Liver (tissue), 9 donors: ENCODE data around the gene ACIN1. TPM values are rescaled to one million over a fixed set of nuclear protein-coding genes. Genes with fewer than 3 reads are reported as not detected.

Experiments used
- DNase-seq: peaks from one replicate; pipeline ENCODE4 v3.0.0-alpha.2; 2017; ENCODE audit warnings: low spot score
- H3K27ac ChIP-seq, 2 donors: one replicate each; pipeline ENCODE4 v1.7.0; 2013; ENCODE audit warnings: inconsistent platforms in 2 of 2, low read length in 2 of 2, control low read depth in 1 of 2, low read depth in 1 of 2, mild to moderate bottlenecking in 1 of 2
- H3K27me3 ChIP-seq, 4 donors: one replicate each; pipeline versions ENCODE4 v1.6.1 to v1.7.0; 2013; ENCODE audit warnings: low read length in 3 of 4, inconsistent platforms in 1 of 4, mild to moderate bottlenecking in 1 of 4, moderate library complexity in 1 of 4; ENCODE audit not compliant: control insufficient read depth in 4 of 4, insufficient read depth in 4 of 4
- H3K36me3 ChIP-seq, 4 donors: one replicate each; pipeline versions ENCODE4 v1.6.1 to v1.7.0; 2013; ENCODE audit warnings: low read length in 3 of 4, mild to moderate bottlenecking in 3 of 4, low read depth in 1 of 4, moderate library complexity in 1 of 4; ENCODE audit not compliant: control insufficient read depth in 4 of 4, insufficient read depth in 3 of 4
- H3K4me1 ChIP-seq, 4 donors: one replicate each; pipeline versions ENCODE4 v1.6.1 to v1.7.0; 2013; ENCODE audit warnings: low read length in 3 of 4, mild to moderate bottlenecking in 3 of 4, moderate library complexity in 1 of 4; ENCODE audit not compliant: control insufficient read depth in 4 of 4, insufficient read depth in 4 of 4
- H3K4me3 ChIP-seq, 3 donors: one replicate each; pipeline versions ENCODE4 v1.6.1 to v1.7.0; 2013; ENCODE audit warnings: low read length in 3 of 3, control low read depth in 1 of 3, low read depth in 1 of 3, mild to moderate bottlenecking in 1 of 3
- H3K9ac ChIP-seq, 2 donors: one replicate each; pipeline ENCODE4 v1.7.0; 2013; ENCODE audit warnings: low read length in 2 of 2, mild to moderate bottlenecking in 2 of 2, moderate library complexity in 2 of 2, control low read depth in 1 of 2, low read depth in 1 of 2
- H3K9me3 ChIP-seq, 4 donors: one replicate each; pipeline versions ENCODE4 v1.6.1 to v1.7.0; 2013; ENCODE audit warnings: low read length in 3 of 4; ENCODE audit not compliant: control insufficient read depth in 4 of 4
- EGR1 ChIP-seq, 2 donors: IDR thresholded peaks; 2 replicates each; pipeline ENCODE4 v1.6.1; 2016 to 2018; ENCODE audit warnings: antibody characterized with exemption in 2 of 2, low read depth in 2 of 2
- FOXA1 ChIP-seq: IDR thresholded peaks from 2 replicates; pipeline ENCODE4 v1.6.1; 2016; ENCODE audit warnings: antibody characterized with exemption
- FOXA2 ChIP-seq: IDR thresholded peaks from 2 replicates; pipeline ENCODE4 v1.6.1; 2016; ENCODE audit warnings: antibody characterized with exemption
- HNF4A ChIP-seq, 2 donors: conservative IDR thresholded peaks; 2 replicates each; pipeline ENCODE4 v1.6.1; 2016; ENCODE audit warnings: antibody characterized with exemption in 2 of 2, mild to moderate bottlenecking in 2 of 2
- JUND ChIP-seq, 2 donors: IDR thresholded peaks; 2 replicates each; pipeline ENCODE4 v1.6.1; 2016; ENCODE audit warnings: antibody characterized with exemption in 2 of 2
- RAD21 ChIP-seq, 2 donors: IDR thresholded peaks; 2 replicates each; pipeline ENCODE4 v1.6.1; 2016; ENCODE audit warnings: antibody characterized with exemption in 2 of 2, mild to moderate bottlenecking in 2 of 2
- SP1 ChIP-seq: IDR thresholded peaks from 2 replicates; pipeline ENCODE4 v1.6.1; 2018; ENCODE audit warnings: antibody characterized with exemption, mild to moderate bottlenecking
- TAF1 ChIP-seq: conservative IDR thresholded peaks from 2 replicates; pipeline ENCODE4 v1.6.1; 2016; ENCODE audit warnings: antibody characterized with exemption, mild to moderate bottlenecking
- YY1 ChIP-seq: IDR thresholded peaks from 2 replicates; pipeline ENCODE4 v1.6.1; 2016; ENCODE audit warnings: antibody characterized with exemption, mild to moderate bottlenecking
- WGBS: extraction: QIAGEN DNeasy Blood & Tissue Kit; methylation state at CpG from one replicate; pipeline ENCODE4 v1.1.7; 2013; 5-methylcytosine and 5-hydroxymethylcytosine counted together
- polyA plus RNA-seq, 2 donors: library from polyadenylated mRNA; stranded (reverse) in 1 of 2; unstranded in 1 of 2; fragments of 200-250 nt in 1 of 2; fragments of >200 nt in 1 of 2; fragmentation: Nextera tagmentation in 1 of 2; extraction: Ambion mirVana in 1 of 2; gene quantifications; one replicate each; pipeline versions ENCODE4 v1.2.1 to v1.2.3, GENCODE V29; 2013 to 2015
- total RNA-seq, 2 donors: library from RNA; depleted of rRNA; stranded (reverse); fragments of >200 nt; gene quantifications; one replicate each; pipeline ENCODE4 v1.2.3, GENCODE V29; 2014
- TF ChIP-seq, protein P1 (sequence below): IDR thresholded peaks from 2 replicates; pipeline ENCODE4 v1.6.1; 2016; ENCODE audit warnings: antibody characterized with exemption
- TF ChIP-seq, protein P2 (sequence below): IDR thresholded peaks from 2 replicates; pipeline ENCODE4 v1.6.1; 2016; ENCODE audit warnings: antibody characterized with exemption
- TF ChIP-seq, protein P3 (sequence below): IDR thresholded peaks from 2 replicates; pipeline ENCODE4 v1.6.1; 2016; ENCODE audit warnings: antibody characterized with exemption
- donor health status: healthy.
- donor health status: healthy.
- donor health status: healthy.
- donor health status: healthy.
- donor health status: healthy.

The ACIN1 gene
- total and polyA plus RNA-seq, 4 donors, result 8.1 to 50.6 (median 37.1) TPM

- no peaks in the 10 kb centered on the region for H3K27me3 ChIP-seq
- no peak overlapping the region for H3K27ac ChIP-seq
- no peak for DNase-seq
- 51% methylated on average over 3 of the region's 3 CpGs for WGBS
- H3K4me1 ChIP-seq, result peaks cover 0 to 4% (median 0%) of the 10 kb centered on the region in 4 donors
- H3K4me3 ChIP-seq, result no peak overlapping the region
- TF ChIP-seq FOXA2, result no peak
- no peak for TF ChIP-seq RAD21 (IDR thresholded peaks at IDR 0.05)
- no peaks in the 10 kb centered on the region for H3K9me3 ChIP-seq
- no peaks in the 10 kb centered on the region for H3K36me3 ChIP-seq
- H3K9ac ChIP-seq, result no peak overlapping the region
Observed at GRCh38 chr14:23130871-23131270, 35.9 kb upstream of the ACIN1 start.

- H3K9me3 ChIP-seq, result no peaks in the 10 kb centered on the region
- TF ChIP-seq, protein P1, sequence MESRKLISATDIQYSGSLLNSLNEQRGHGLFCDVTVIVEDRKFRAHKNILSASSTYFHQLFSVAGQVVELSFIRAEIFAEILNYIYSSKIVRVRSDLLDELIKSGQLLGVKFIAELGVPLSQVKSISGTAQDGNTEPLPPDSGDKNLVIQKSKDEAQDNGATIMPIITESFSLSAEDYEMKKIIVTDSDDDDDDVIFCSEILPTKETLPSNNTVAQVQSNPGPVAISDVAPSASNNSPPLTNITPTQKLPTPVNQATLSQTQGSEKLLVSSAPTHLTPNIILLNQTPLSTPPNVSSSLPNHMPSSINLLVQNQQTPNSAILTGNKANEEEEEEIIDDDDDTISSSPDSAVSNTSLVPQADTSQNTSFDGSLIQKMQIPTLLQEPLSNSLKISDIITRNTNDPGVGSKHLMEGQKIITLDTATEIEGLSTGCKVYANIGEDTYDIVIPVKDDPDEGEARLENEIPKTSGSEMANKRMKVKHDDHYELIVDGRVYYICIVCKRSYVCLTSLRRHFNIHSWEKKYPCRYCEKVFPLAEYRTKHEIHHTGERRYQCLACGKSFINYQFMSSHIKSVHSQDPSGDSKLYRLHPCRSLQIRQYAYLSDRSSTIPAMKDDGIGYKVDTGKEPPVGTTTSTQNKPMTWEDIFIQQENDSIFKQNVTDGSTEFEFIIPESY, result no peak
- 86% methylated on average over 7 of the region's 7 CpGs for WGBS
- H3K27me3 ChIP-seq, result no peaks in the 10 kb centered on the region
- H3K27ac ChIP-seq, result no peak overlapping the region
- no peak for DNase-seq
- no peaks in the 10 kb centered on the region for H3K36me3 ChIP-seq
- no peak overlapping the region for H3K9ac ChIP-seq
- peaks cover 0 to 4% (median 0%) of the 10 kb centered on the region in 4 donors for H3K4me1 ChIP-seq
- H3K4me3 ChIP-seq, result no peak overlapping the region
Observed at GRCh38 chr14:23129759-23130316, 34.9 kb upstream of the ACIN1 start.

DNA sequence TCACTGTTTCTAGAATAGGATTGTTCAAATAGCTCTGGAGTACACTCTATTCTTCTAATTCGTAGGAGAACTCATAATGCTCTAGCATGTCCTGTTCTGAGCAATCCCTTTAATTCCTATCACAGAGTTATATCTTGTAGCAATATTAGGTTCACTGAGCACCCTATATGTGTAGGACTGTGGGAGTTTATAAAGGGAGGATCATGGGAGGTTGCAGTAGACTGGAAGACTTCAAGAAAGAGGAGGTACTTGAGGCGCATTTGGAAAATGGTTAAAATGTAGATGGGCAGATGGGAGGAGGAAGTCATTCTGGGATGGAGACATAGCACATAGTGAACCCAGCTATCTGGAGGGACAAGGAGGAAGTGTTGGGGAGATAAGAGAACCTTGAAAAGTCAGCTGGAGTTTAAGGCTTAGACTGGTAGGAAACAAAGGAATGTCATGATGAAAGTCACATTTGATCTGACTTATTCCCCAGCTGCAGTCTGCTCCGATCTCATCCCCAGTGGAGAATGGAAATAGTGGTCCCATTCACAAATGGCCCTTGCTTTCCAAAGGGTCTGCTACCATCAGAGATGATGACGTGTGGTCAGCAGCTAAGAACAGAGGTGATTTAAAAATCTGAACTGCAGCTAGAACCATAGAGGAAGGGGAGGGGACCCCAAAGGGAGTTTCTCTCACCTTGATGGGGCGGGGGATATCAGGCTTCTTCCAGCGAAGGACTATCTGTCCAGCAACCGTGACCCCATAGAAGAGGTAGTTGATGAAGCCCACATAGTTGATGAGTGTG is 34.2 kb upstream of the ACIN1 start:
- H3K27me3 ChIP-seq, result no peaks in the 10 kb centered on the region
- 81% methylated on average over 7 of the region's 7 CpGs for WGBS
- no peaks in the 10 kb centered on the region for H3K9me3 ChIP-seq
- TF ChIP-seq TAF1, result no peak
- no peak for TF ChIP-seq EGR1 (IDR thresholded peaks at IDR 0.05; ENCODE audit: low read depth in 2 of 2)
- TF ChIP-seq, protein P2, sequence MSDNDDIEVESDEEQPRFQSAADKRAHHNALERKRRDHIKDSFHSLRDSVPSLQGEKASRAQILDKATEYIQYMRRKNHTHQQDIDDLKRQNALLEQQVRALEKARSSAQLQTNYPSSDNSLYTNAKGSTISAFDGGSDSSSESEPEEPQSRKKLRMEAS, result no peak
- TF ChIP-seq JUND (IDR thresholded peaks at IDR 0.05), result no peak
- no peak for TF ChIP-seq SP1
- TF ChIP-seq FOXA1, result no peak
- no peak for TF ChIP-seq YY1
- TF ChIP-seq, protein P3, sequence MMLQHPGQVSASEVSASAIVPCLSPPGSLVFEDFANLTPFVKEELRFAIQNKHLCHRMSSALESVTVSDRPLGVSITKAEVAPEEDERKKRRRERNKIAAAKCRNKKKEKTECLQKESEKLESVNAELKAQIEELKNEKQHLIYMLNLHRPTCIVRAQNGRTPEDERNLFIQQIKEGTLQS, result no peak
- no peak for TF ChIP-seq RAD21 (IDR thresholded peaks at IDR 0.05)
- no peak for TF ChIP-seq HNF4A (conservative IDR thresholded peaks at IDR 0.05)
- no peak overlapping the region for H3K9ac ChIP-seq
- H3K4me3 ChIP-seq, result no peak overlapping the region
- peaks cover 0 to 4% (median 0%) of the 10 kb centered on the region in 4 donors for H3K4me1 ChIP-seq
- no peaks in the 10 kb centered on the region for H3K36me3 ChIP-seq
- DNase-seq, result no peak
- no peak overlapping the region for H3K27ac ChIP-seq
